WTC11 (cell line): ENCODE results near the gene CBX2. TPM values are rescaled to one million over a fixed set of nuclear protein-coding genes. Genes with fewer than 3 reads are reported as not detected.

Experiments used
- ATF3 ChIP-seq: sonication (generic); formaldehyde crosslinking; conservative IDR thresholded peaks from 2 replicates; pipeline ENCODE4 v1.8.1; 2022; ENCODE audit warnings: mild to moderate bottlenecking, missing genetic modification reagents
- CDX4 ChIP-seq: fragments of 250-450 bp; sonication (Bioruptor Pico); IDR thresholded peaks from 2 replicates; pipeline ENCODE4 v1.9.0; 2021; ENCODE audit warnings: moderate library complexity, mild to moderate bottlenecking, inconsistent platforms, borderline replicate concordance
- CREM ChIP-seq: sonication (generic); formaldehyde crosslinking; IDR thresholded peaks from 2 replicates; pipeline ENCODE4 v1.8.1; 2022; ENCODE audit warnings: mild to moderate bottlenecking, missing genetic modification reagents, moderate library complexity
- E2F5 ChIP-seq: sonication (generic); formaldehyde crosslinking; IDR thresholded peaks from 2 replicates; pipeline ENCODE4 v1.8.1; 2022; ENCODE audit warnings: mild to moderate bottlenecking, moderate library complexity, missing genetic modification reagents
- EMX1 ChIP-seq: fragments of 250-450 bp; sonication (Bioruptor Pico); IDR thresholded peaks from 2 replicates; pipeline ENCODE4 v1.8.0; 2021; ENCODE audit warnings: mild to moderate bottlenecking
- FOXP1 ChIP-seq: sonication (generic); formaldehyde crosslinking; IDR thresholded peaks from 2 replicates; pipeline ENCODE4 v1.8.0; 2022; ENCODE audit warnings: missing genetic modification reagents, mild to moderate bottlenecking, moderate library complexity, borderline replicate concordance
- JAZF1 ChIP-seq: fragments of 250-450 bp; sonication (Bioruptor Pico); IDR thresholded peaks from 2 replicates; pipeline ENCODE4 v1.9.0; 2021; ENCODE audit warnings: moderate library complexity, mild to moderate bottlenecking, inconsistent platforms
- PRDM15 ChIP-seq: sonication (generic); formaldehyde crosslinking; IDR thresholded peaks from 2 replicates; pipeline ENCODE4 v1.8.0; 2022; ENCODE audit warnings: missing genetic modification reagents
- RORB ChIP-seq: fragments of 250-450 bp; sonication (Bioruptor Pico); IDR thresholded peaks from 2 replicates; pipeline ENCODE4 v1.9.0; 2021; ENCODE audit warnings: mild to moderate bottlenecking
- ZNF317 ChIP-seq: sonication (generic); formaldehyde crosslinking; IDR thresholded peaks from 2 replicates; pipeline ENCODE4 v1.8.1; 2023; ENCODE audit warnings: low read depth, mild to moderate bottlenecking, moderate library complexity, missing genetic modification reagents, borderline replicate concordance
- ZNF512 ChIP-seq: sonication (generic); formaldehyde crosslinking; IDR thresholded peaks from 2 replicates; pipeline ENCODE4 v1.8.1; 2022; ENCODE audit warnings: missing genetic modification reagents, borderline replicate concordance
- total RNA-seq: library from RNA; stranded (reverse); gene quantifications from 3 replicates; pipeline ENCODE4 v1.2.3, GENCODE V29; 2021
- TF ChIP-seq, protein P1 (sequence below): fragments of 250-450 bp; sonication (Bioruptor Pico); conservative IDR thresholded peaks from 2 replicates; pipeline ENCODE4 v1.9.0; 2021; ENCODE audit warnings: mild to moderate bottlenecking
- TF ChIP-seq, protein P2 (sequence below): sonication (generic); formaldehyde crosslinking; IDR thresholded peaks from 2 replicates; pipeline ENCODE4 v1.8.1; 2022; ENCODE audit warnings: low read depth, mild to moderate bottlenecking, moderate library complexity, missing genetic modification reagents, borderline replicate concordance

Gene CBX2
- total RNA-seq, 1 experiment from 2014 or later, result 85.5 TPM

DNA sequence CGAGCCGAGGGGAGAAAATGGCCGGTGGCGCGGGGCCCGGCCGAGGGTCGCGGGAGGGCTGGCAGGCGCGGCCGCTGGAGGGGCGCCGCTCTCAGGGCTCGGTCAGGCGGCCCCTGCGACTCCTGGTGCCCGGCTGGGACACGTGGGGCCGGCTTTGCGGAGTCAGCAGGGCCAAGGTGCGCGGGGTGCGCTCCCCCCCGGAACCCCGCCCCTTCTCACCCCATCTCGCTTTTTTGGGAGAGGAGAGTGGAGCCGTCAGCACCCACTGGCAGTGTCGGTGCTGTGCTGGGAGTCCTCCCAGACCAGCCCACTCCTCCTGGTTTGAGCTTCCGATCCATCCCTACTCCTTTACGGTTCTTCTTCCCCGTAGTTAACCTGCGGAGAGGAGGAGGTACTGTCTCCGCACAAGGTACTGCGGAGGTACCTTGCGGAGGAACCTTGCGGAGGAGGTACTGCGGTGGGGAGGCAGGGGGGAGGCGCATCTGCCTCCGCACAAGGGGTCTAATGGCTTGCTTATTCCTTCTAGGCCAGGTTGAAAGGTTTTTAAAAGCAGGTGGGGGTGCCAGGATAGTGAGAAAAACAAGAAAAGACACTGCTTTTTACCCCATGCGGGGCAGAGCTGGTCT is 38.0 kb downstream of the CBX2 start (continued):
- TF ChIP-seq, protein P1, sequence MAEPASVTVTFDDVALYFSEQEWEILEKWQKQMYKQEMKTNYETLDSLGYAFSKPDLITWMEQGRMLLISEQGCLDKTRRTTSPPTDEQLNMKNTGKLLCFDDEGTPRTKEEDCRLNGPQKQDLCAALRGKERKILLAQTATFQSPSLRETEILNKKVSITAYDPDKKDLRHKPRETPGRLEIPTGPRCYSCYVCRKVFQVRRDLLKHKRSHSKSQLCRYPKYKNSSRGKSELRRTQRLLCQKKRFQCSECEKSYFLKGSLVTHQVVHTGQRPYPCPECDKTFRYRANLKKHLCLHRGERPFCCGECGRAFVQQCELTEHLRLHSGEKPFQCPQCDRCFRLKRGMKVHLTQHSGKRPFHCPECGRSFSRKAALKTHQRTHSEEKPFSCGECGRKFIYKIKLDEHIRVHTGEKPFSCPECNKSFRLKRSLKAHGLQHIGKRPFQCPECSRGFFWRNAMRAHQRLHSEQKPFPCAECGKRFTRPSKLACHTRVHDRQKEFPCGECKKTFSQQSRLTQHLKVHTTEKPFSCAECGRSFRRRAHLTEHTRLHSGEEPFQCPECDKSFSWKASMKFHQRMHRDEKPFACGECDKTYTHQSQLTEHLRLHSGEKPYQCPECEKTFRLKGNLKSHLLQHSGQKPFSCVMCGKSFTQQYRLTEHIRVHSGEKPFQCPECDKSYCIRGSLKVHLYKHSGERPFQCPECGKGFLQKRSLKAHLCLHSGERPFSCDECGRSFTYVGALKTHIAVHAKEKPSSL (CRISPR knock-in tag), result no peak
- TF ChIP-seq PRDM15 (CRISPR knock-in tag) (peak; percentile 65), CREM (CRISPR knock-in tag) (no peak), ATF3 (CRISPR knock-in tag) (no peak), E2F5 (CRISPR knock-in tag) (0 out of 2 replicates have a peak, but pooled peaks have one; percentile 2), ZNF317 (CRISPR knock-in tag) (no peak), ZNF512 (CRISPR knock-in tag) (no peak), JAZF1 (no peak), CDX4 (no peak), RORB (no peak), EMX1 (CRISPR knock-in tag) (no peak), FOXP1 (CRISPR knock-in tag) (no peak)
- TF ChIP-seq, protein P2, sequence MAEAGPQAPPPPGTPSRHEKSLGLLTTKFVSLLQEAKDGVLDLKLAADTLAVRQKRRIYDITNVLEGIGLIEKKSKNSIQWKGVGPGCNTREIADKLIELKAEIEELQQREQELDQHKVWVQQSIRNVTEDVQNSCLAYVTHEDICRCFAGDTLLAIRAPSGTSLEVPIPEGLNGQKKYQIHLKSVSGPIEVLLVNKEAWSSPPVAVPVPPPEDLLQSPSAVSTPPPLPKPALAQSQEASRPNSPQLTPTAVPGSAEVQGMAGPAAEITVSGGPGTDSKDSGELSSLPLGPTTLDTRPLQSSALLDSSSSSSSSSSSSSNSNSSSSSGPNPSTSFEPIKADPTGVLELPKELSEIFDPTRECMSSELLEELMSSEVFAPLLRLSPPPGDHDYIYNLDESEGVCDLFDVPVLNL (CRISPR knock-in tag), result no peak
